CD4-positive, alpha-beta T cell (primary cell): ENCODE data around the gene NR2F1-AS1. TPM values are rescaled to one million over a fixed set of nuclear protein-coding genes. Genes with fewer than 3 reads are reported as not detected.

ENCODE experiments used
- ATAC-seq: fragments of 200-7000 bp; cut with Tn5 transposase; one replicate; pipeline ENCODE4 v1.10.0; 2022; ENCODE audit warnings: mild to moderate bottlenecking; ENCODE audit not compliant: poor library complexity
- CTCF ChIA-PET: fragments of 350-600 bp; sonication (Branson Sonifier 250); formaldehyde crosslinking; loops from one replicate; lab custom pipeline; 2021; ENCODE audit warnings: antibody characterized with exemption, inconsistent platforms; lab: Charles Lee
- POLR2A ChIA-PET: fragments of 350-600 bp; sonication (Branson Sonifier 250); formaldehyde crosslinking; loops from one replicate; lab custom pipeline; 2021; ENCODE audit warnings: antibody characterized with exemption, inconsistent platforms; lab: Charles Lee
- DNase-seq, 14 experiments: peaks; one replicate each; pipeline ENCODE4 v3.0.0-alpha.2; 2013 to 2020; ENCODE audit warnings: mixed read lengths in 2 of 14
- H3K27ac ChIP-seq, 2 donors: one replicate each; pipeline versions ENCODE4 v1.5.1 to v1.7.0; 2013; ENCODE audit warnings: low read length in 2 of 2, low read depth in 1 of 2, mild to moderate bottlenecking in 1 of 2
- H3K27me3 ChIP-seq, 2 experiments: 1 replicate in 1 of 2; 2 replicates in 1 of 2; pipeline versions ENCODE4 v1.6.1 to v1.7.0; 2013; ENCODE audit warnings: low read length in 2 of 2, control low read depth in 1 of 2, mild to moderate bottlenecking in 1 of 2, moderate library complexity in 1 of 2; ENCODE audit not compliant: insufficient read depth in 2 of 2, control insufficient read depth in 1 of 2
- H3K36me3 ChIP-seq: one replicate; pipeline ENCODE4 v1.6.1; 2013; ENCODE audit warnings: low read length, control low read depth; ENCODE audit not compliant: insufficient read depth
- H3K4me1 ChIP-seq: one replicate; pipeline ENCODE4 v1.6.1; 2013; ENCODE audit warnings: low read length, control low read depth; ENCODE audit not compliant: insufficient read depth
- H3K4me3 ChIP-seq: one replicate; pipeline ENCODE4 v1.5.1; 2013; ENCODE audit warnings: mild to moderate bottlenecking, low read length, moderate library complexity
- H3K9me3 ChIP-seq, 2 experiments: 1 replicate in 1 of 2; 2 replicates in 1 of 2; pipeline versions ENCODE4 v1.6.1 to v1.7.0; 2013; ENCODE audit warnings: low read length in 2 of 2, mild to moderate bottlenecking in 2 of 2, control low read depth in 1 of 2, moderate library complexity in 1 of 2; ENCODE audit not compliant: control insufficient read depth in 1 of 2, insufficient read depth in 1 of 2
- H3K27ac Mint-ChIP-seq: one replicate; pipeline ENCODE4 v1.8.0; 2020; ENCODE audit warnings: mixed read lengths
- H3K27me3 Mint-ChIP-seq: one replicate; pipeline ENCODE4 v1.8.0; 2021; ENCODE audit warnings: mixed read lengths
- H3K36me3 Mint-ChIP-seq: one replicate; pipeline ENCODE4 v1.8.0; 2021; ENCODE audit warnings: low read depth, mixed read lengths
- H3K4me1 Mint-ChIP-seq: one replicate; pipeline ENCODE4 v1.8.0; 2021; ENCODE audit warnings: low read depth, mixed read lengths
- H3K4me3 Mint-ChIP-seq: one replicate; pipeline ENCODE4 v1.8.0; 2020; ENCODE audit warnings: mild to moderate bottlenecking, mixed read lengths
- H3K9me3 Mint-ChIP-seq: one replicate; pipeline ENCODE4 v1.8.0; 2020; ENCODE audit warnings: mixed read lengths
- intact Hi-C, 2 experiments: fragments of 100-400 bp; cut with DNase I in 1 of 2; cut with micrococcal nuclease in 1 of 2; formaldehyde crosslinking; loops; one replicate each; pipeline versions ENCODE4 v1.15.1 to v1.9.0; 2023 to 2025; cut with DNase I, micrococcal nuclease
- total RNA-seq, 174 experiments: library from RNA in 2 of 174; stranded (reverse) in 2 of 174; gene quantifications; one replicate each; pipeline ENCODE4 v1.2.3 and lab custom pipeline; 2021 to 2026
- TF ChIP-seq, protein P1 (sequence below): fragments of 200-600 bp; IDR thresholded peaks from one replicate; pipeline ENCODE4 v1.8.0; 2022; ENCODE audit warnings: antibody characterized with exemption, mild to moderate bottlenecking

Gene NR2F1-AS1
- total RNA-seq, 2 experiments from 2014 or later, result not detected

DNA sequence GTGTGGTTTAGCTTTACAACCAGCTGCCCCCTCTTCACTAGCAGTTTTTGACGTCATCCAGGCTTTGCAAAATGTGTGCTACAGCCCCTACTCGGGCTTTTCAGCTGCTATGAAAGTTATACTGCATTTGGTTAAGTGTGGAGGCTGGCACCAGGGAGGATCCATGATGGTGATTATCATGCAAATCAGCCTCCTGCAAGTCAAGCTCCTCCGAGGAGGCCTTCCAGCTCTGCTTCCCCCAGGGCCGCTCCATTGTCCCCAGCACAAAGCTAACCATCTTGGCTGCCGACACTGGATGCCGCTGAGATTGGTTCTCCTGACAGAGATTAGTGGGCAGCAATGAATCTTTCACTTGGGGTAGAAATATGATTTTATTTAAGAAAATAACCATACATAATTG, 159.6 kb downstream of the NR2F1-AS1 start:
- no peaks in the 10 kb centered on the region for H3K36me3 ChIP-seq
- TF ChIP-seq, protein P1, sequence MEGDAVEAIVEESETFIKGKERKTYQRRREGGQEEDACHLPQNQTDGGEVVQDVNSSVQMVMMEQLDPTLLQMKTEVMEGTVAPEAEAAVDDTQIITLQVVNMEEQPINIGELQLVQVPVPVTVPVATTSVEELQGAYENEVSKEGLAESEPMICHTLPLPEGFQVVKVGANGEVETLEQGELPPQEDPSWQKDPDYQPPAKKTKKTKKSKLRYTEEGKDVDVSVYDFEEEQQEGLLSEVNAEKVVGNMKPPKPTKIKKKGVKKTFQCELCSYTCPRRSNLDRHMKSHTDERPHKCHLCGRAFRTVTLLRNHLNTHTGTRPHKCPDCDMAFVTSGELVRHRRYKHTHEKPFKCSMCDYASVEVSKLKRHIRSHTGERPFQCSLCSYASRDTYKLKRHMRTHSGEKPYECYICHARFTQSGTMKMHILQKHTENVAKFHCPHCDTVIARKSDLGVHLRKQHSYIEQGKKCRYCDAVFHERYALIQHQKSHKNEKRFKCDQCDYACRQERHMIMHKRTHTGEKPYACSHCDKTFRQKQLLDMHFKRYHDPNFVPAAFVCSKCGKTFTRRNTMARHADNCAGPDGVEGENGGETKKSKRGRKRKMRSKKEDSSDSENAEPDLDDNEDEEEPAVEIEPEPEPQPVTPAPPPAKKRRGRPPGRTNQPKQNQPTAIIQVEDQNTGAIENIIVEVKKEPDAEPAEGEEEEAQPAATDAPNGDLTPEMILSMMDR, result no peak
- no peak overlapping the region for H3K27ac ChIP-seq
- H3K36me3 Mint-ChIP-seq, result no peaks in the 10 kb centered on the region
- no peak overlapping the region for H3K27ac Mint-ChIP-seq
- ChIA-PET CTCF (interaction anchor here (1.5 kb wide), 1 partner anchor 105 kb away, joined by 3 read pairs; no protein-coding TSS in a partner anchor), POLR2A (no interaction called here)
- no peaks in the 10 kb centered on the region for H3K4me1 ChIP-seq
- ATAC-seq, result no peak
- H3K9me3 Mint-ChIP-seq, result no peaks in the 10 kb centered on the region
- no peaks in the 10 kb centered on the region for H3K9me3 ChIP-seq
- intact Hi-C loops, result no loop called here
- no peaks in the 10 kb centered on the region for H3K27me3 ChIP-seq
- no peaks in the 10 kb centered on the region for H3K27me3 Mint-ChIP-seq
- no peak overlapping the region for H3K4me3 ChIP-seq
- no peak overlapping the region for H3K4me3 Mint-ChIP-seq
- H3K4me1 Mint-ChIP-seq, result no peaks in the 10 kb centered on the region
- no peak for DNase-seq

DNA sequence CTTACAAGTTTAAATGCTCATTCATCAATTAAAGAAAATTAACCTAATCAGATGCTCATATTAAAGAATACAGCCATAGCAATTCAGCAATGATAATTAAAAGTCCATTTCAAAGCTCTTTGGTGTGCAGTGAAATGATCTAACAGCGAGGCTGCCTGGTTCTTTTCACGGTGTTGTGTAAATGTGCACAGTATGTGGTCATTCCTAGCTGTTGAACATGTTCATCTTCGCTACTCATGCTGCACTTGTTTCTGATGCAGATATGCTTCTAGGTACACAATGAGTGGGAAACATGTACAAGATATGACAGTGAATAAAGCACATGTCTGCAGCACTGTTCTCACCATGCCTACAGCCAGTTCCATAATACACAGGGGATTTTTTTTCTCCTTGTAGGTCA, 163.5 kb downstream of the NR2F1-AS1 start:
- ChIA-PET CTCF (interaction anchor here (0.7 kb wide), 1 partner anchor 12 kb away, joined by 3 read pairs; no protein-coding TSS in a partner anchor), POLR2A (no interaction called here)
- H3K27ac Mint-ChIP-seq, result no peak overlapping the region
- H3K9me3 ChIP-seq, result no peaks in the 10 kb centered on the region
- H3K36me3 Mint-ChIP-seq, result no peaks in the 10 kb centered on the region
- no peak overlapping the region for H3K4me3 Mint-ChIP-seq
- no peaks in the 10 kb centered on the region for H3K27me3 ChIP-seq
- intact Hi-C loops, result no loop called here
- no peak overlapping the region for H3K27ac ChIP-seq
- no peaks in the 10 kb centered on the region for H3K4me1 Mint-ChIP-seq
- no peaks in the 10 kb centered on the region for H3K9me3 Mint-ChIP-seq
- H3K4me1 ChIP-seq, result no peaks in the 10 kb centered on the region
- no peak overlapping the region for H3K4me3 ChIP-seq
- DNase-seq (no peak), ATAC-seq (no peak)
- TF ChIP-seq, protein P1, result no peak
- peaks cover 4% of the 10 kb centered on the region for H3K27me3 Mint-ChIP-seq
- H3K36me3 ChIP-seq, result no peaks in the 10 kb centered on the region

DNA sequence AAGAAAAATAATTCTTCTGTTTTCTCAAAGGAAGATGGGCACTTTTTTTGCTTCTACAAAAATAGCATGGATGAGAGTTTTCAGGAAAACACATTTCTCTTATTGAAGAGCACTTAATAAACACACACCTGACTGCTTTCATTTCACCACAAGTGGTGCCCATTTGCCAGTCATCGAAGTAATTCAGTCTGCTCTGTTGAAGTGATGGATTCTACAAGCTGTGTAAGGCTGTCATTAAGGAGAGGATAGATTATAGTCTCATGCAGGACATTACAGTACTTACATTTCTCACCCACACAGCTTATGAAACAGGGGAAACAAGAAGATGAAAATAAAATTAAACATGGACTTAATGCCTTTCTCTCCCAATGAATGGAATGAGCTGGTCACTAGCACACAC, 165.2 kb downstream of the NR2F1-AS1 start:
- H3K4me1 ChIP-seq, result no peaks in the 10 kb centered on the region
- H3K36me3 ChIP-seq, result no peaks in the 10 kb centered on the region
- H3K27me3 ChIP-seq, result no peaks in the 10 kb centered on the region
- ATAC-seq (no peak), DNase-seq (no peak)
- Mint-ChIP-seq H3K4me1 (no peaks in the 10 kb centered on the region), H3K27ac (no peak overlapping the region), H3K4me3 (no peak overlapping the region), H3K27me3 (peaks cover 4% of the 10 kb centered on the region), H3K9me3 (no peaks in the 10 kb centered on the region), H3K36me3 (no peaks in the 10 kb centered on the region)
- H3K9me3 ChIP-seq, result no peaks in the 10 kb centered on the region
- POLR2A ChIA-PET, result no interaction called here
- TF ChIP-seq, protein P1, result no peak
- no peak overlapping the region for H3K27ac ChIP-seq
- H3K4me3 ChIP-seq, result no peak overlapping the region
- CTCF ChIA-PET, result no interaction called here
- intact Hi-C loops, result no loop called here
